GM12873 (cell line): ENCODE results near the gene PABPC3.

Experiments used
- TF ChIP-seq, protein P1 (sequence below): IDR thresholded peaks from 2 replicates; pipeline ENCODE4 v1.5.1; 2012; ENCODE audit warnings: low read depth, mild to moderate bottlenecking, moderate library complexity, low read length, control low read depth; ENCODE audit not compliant: insufficient read depth; ENCODE audit errors: missing control alignments

The PABPC3 gene

DNA sequence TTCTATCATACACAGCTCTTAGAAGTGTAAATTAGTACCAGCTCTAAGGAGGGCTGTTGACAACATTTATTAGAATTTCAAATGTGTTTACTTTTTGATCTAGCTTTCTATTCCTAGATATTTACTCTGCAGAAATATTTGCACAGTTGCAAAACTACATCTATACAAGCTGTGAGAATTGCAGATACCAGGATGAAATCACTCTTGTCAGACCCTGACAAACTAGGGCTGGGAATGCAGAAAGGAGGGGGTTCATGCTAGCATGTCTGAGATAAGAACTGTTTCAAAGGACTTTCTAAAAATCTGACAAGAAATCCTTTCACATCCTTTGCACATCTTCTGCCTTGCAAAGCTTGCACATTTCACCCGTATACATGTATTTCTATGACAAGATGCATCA is 11.8 kb upstream of the PABPC3 start:
- TF ChIP-seq, protein P1, sequence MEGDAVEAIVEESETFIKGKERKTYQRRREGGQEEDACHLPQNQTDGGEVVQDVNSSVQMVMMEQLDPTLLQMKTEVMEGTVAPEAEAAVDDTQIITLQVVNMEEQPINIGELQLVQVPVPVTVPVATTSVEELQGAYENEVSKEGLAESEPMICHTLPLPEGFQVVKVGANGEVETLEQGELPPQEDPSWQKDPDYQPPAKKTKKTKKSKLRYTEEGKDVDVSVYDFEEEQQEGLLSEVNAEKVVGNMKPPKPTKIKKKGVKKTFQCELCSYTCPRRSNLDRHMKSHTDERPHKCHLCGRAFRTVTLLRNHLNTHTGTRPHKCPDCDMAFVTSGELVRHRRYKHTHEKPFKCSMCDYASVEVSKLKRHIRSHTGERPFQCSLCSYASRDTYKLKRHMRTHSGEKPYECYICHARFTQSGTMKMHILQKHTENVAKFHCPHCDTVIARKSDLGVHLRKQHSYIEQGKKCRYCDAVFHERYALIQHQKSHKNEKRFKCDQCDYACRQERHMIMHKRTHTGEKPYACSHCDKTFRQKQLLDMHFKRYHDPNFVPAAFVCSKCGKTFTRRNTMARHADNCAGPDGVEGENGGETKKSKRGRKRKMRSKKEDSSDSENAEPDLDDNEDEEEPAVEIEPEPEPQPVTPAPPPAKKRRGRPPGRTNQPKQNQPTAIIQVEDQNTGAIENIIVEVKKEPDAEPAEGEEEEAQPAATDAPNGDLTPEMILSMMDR: no peak

DNA sequence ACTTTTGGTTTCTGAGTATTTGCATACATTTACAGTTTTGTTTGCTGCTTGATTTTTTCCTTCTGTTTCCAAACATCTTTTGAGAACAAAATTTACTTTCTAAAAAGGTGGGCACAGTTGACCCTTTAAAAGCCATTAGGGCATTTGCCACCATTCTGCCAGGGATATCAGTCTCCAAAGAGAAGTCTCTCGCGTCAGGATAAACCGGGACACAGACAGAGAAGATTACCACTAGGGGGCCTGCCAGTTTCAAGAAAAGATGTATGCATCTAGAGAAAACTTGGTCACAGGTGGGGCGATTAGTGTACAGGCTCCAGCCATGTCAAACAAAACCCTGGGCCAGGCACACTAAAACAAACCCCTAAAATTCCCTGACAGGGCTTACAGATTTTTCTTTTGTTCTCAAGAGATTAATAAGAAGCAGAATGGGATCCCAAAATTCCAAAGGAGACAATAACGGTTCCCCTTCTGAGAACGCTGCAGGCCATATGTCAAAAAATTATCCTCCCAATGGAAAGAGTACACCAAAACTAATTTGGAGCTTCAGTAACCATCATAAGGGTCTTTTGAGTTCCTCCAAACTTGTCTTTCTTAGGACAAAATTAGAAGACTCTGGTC is 10.7 kb upstream of the PABPC3 start:
- TF ChIP-seq, protein P1: peak; percentile 77

DNA sequence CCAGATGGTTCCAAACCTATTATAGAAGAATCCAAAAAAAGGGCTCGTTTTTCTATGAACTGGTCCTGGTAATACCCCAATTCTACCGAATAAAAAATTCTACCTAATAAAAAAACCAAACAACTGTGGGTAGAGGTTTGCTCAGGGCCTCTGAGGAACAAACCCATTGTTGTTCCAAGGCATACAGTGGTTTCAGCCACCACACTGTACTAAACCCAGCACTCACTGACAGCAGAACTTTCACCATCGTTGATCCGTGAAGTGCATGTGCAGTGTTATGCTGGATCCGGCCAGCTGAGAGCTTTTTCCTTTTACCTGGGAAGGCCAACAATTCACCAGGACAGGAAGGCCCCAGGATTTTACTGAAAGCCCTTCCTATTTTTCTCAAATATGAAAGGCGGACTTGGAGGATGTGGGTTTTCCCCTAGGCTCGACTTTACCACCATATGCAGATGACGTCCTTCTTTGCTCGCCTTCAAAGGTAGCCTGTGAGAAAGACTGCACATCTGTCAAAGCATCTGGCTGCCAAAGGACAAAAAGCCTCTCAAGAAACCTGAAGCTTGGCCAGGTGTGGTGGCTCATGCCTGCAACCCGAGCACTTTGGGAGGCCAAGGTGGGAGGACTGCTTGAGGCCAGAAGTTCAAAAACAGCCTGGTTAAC is 7.2 kb upstream of the PABPC3 start:
- TF ChIP-seq, protein P1: no peak

DNA sequence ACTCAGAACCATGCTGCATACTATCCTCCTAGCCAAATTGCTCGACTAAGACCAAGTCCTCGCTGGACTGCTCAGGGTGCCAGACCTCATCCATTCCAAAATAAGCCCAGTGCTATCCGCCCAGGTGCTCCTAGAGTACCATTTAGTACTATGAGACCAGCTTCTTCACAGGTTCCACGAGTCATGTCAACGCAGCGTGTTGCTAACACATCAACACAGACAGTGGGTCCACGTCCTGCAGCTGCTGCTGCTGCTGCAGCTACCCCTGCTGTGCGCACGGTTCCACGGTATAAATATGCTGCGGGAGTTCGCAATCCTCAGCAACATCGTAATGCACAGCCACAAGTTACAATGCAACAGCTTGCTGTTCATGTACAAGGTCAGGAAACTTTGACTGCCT is 1.5 kb downstream of the PABPC3 start:
- TF ChIP-seq, protein P1: no peak

DNA sequence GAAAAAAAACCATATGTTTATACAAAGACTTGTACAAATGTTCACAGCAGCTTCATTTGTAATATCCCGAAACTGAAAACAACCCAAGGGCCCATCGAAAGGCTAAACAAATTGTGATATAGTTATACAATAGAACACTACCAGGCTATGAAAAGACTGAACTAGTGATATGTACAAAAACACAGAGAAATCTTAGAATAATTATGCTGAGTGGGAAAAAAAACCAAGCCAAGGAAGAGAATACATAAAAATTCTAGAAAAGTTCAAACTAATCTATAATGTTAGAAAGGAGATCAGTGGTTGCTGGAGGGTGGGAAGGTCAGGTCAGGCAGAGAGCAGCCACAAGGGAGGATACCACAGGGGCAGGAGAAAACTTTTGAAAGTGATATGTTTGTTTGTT is 7.8 kb downstream of the PABPC3 start:
- TF ChIP-seq, protein P1: no peak

DNA sequence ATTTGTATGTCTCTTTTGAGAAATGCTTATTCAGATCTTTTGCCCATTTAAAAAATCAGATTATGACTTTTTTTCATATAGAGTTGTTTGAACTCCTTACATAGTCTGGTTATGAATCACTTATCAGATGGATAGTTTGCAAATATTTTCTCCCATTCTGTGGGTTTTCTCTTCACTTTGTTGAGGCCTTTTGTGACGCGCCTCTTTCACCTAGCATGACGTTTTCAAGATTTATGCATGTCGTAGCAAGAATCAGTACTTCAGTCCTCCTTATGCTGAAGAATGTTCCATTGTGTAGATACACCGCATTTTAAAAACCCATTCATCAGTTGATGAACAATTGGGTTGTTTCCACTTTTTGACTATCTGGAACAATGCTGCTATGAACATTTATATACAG is 13.4 kb downstream of the PABPC3 start:
- TF ChIP-seq, protein P1: no peak

DNA sequence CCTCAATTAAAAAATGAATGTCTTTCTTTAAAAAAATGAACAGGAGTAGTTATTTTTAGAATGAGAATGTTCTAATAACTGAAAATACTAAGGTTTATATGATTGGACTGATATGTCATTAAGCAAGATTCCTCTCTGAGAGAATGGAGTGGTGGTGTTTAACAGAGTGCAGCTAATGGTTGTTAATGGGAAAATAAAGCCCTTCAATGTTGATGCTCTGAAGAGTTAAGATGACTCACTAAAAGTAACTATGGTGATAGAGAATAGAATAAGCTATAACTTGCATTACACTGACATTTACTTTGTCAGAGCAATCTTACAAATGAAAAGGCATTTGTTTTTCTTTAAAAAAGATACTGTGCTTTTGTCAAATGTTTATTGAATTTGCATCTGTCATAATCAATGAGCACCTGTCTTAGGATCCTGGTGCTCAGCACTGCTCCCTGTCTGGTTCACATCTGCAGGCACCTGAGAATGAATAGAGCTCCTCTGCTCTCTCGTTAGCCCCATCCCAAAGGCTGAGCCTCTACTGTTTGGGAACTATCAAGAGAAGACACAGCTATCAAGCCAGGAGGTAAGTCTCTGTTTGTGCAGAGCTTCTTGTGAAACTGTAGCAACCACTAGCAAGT is 15.1 kb downstream of the PABPC3 start:
- TF ChIP-seq, protein P1: no peak
